DOHH2 (cell line): ENCODE measurements around the gene TMEM41B.

Experiments used
- EZH2phosphoT487 ChIP-seq: fragments of 200-600 bp; sonication (generic); IDR thresholded peaks from 2 replicates; pipeline ENCODE4 v1.6.1; 2017; ENCODE audit warnings: borderline replicate concordance, mild to moderate bottlenecking, antibody characterized with exemption, low read length, moderate library complexity, mixed read lengths
- TF ChIP-seq, protein P1 (sequence below): fragments of 200-600 bp; sonication (generic); IDR thresholded peaks from one replicate; pipeline ENCODE4 v1.5.1; 2014; ENCODE audit warnings: antibody characterized with exemption, mild to moderate bottlenecking, low read depth, low read length; ENCODE audit not compliant: poor library complexity, severe bottlenecking

DNA sequence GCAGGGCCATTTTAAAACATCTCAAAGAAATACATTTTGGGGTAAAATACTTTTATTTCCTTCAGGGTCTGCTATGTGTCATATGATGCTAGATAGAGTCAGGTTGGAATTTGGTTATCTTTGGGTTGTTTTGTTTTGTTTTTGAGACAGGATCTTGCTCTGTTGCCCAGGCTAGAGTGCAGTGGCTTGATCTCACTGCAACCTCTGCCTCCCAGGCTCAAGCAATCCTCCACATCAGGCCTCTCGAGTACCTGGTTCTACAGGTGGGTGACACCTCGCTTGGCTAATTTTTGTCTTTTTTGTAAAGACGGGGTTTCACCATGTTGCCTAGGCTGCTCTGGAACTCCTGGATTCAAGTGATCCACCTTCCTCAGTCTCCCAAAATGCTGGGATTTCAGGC is 66.5 kb downstream of the TMEM41B start:
- TF ChIP-seq, protein P1, sequence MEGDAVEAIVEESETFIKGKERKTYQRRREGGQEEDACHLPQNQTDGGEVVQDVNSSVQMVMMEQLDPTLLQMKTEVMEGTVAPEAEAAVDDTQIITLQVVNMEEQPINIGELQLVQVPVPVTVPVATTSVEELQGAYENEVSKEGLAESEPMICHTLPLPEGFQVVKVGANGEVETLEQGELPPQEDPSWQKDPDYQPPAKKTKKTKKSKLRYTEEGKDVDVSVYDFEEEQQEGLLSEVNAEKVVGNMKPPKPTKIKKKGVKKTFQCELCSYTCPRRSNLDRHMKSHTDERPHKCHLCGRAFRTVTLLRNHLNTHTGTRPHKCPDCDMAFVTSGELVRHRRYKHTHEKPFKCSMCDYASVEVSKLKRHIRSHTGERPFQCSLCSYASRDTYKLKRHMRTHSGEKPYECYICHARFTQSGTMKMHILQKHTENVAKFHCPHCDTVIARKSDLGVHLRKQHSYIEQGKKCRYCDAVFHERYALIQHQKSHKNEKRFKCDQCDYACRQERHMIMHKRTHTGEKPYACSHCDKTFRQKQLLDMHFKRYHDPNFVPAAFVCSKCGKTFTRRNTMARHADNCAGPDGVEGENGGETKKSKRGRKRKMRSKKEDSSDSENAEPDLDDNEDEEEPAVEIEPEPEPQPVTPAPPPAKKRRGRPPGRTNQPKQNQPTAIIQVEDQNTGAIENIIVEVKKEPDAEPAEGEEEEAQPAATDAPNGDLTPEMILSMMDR: no peak
- no peak for TF ChIP-seq EZH2phosphoT487
